ENCODE measurements around the gene HAPLN1. TPM values are rescaled to one million over a fixed set of nuclear protein-coding genes. Genes with fewer than 3 reads are reported as not detected.

Gene HAPLN1
- total RNA-seq, 4 donors from 2014 or later = 0.12 to 0.38 (median 0.18) TPM; not detected in 1

GRCh38 chr5:83654427-83654994 lies 66.1 kb downstream of the HAPLN1 start:
- TF ChIP-seq POLR2A (IDR thresholded peaks at IDR 0.05) = no peak
- TF ChIP-seq CTCF (IDR thresholded peaks at IDR 0.05) = no peak
- H3K27ac ChIP-seq = no peak overlapping the region
- no peak for DNase-seq
- no peaks in the 10 kb centered on the region for H3K9me3 ChIP-seq
- H3K36me3 ChIP-seq = no peaks in the 10 kb centered on the region
- H3K27me3 ChIP-seq = no peaks in the 10 kb centered on the region
- no peaks in the 10 kb centered on the region for H3K4me1 ChIP-seq
- intact Hi-C loops (cut with DNase I) = no loop called here
- 72 to 76% methylated on average over 1 of the region's 1 CpG for WGBS, 2 donors
- no peak overlapping the region for H3K4me3 ChIP-seq

GRCh38 chr5:83653669-83654068 lies 67.0 kb downstream of the HAPLN1 start:
- H3K9me3 ChIP-seq = no peaks in the 10 kb centered on the region
- no peaks in the 10 kb centered on the region for H3K4me1 ChIP-seq
- TF ChIP-seq CTCF (IDR thresholded peaks at IDR 0.05) = no peak
- no peak for TF ChIP-seq POLR2A (IDR thresholded peaks at IDR 0.05)
- no peaks in the 10 kb centered on the region for H3K27me3 ChIP-seq
- DNase-seq = no peak
- intact Hi-C loops (cut with DNase I) = no loop called here
- no peak overlapping the region for H3K4me3 ChIP-seq
- H3K27ac ChIP-seq = no peak overlapping the region
- H3K36me3 ChIP-seq = no peaks in the 10 kb centered on the region
- 36 to 58% methylated on average over 2 of the region's 2 CpGs for WGBS, 2 donors

GRCh38 chr5:83645936-83646335 lies 74.7 kb downstream of the HAPLN1 start:
- Histone ChIP-seq H3K27ac (no peak overlapping the region), H3K4me1 (no peaks in the 10 kb centered on the region), H3K4me3 (no peak overlapping the region), H3K9me3 (no peaks in the 10 kb centered on the region), H3K27me3 (no peaks in the 10 kb centered on the region), H3K36me3 (no peaks in the 10 kb centered on the region)
- TF ChIP-seq CTCF (IDR thresholded peaks at IDR 0.05) = no peak
- no peak for TF ChIP-seq POLR2A (IDR thresholded peaks at IDR 0.05)
- WGBS, 2 donors = 16 to 33% methylated on average over 1 of the region's 1 CpG
- no peak for DNase-seq
- intact Hi-C loops (cut with DNase I) = no loop called here

GRCh38 chr5:83644301-83644700 lies 76.4 kb downstream of the HAPLN1 start:
- intact Hi-C loops (cut with DNase I) = no loop called here
- no peak overlapping the region for H3K27ac ChIP-seq
- H3K4me3 ChIP-seq = no peak overlapping the region
- H3K9me3 ChIP-seq = no peaks in the 10 kb centered on the region
- H3K36me3 ChIP-seq = no peaks in the 10 kb centered on the region
- H3K4me1 ChIP-seq = no peaks in the 10 kb centered on the region
- TF ChIP-seq POLR2A (IDR thresholded peaks at IDR 0.05) (no peak), CTCF (IDR thresholded peaks at IDR 0.05) (no peak)
- no peak for DNase-seq
- WGBS, 2 donors = 85 to 88% methylated on average over 10 to 14 of the region's 14 CpGs
- H3K27me3 ChIP-seq = no peaks in the 10 kb centered on the region

GRCh38 chr5:83641946-83642345 lies 78.7 kb downstream of the HAPLN1 start:
- TF ChIP-seq POLR2A (IDR thresholded peaks at IDR 0.05) (no peak), CTCF (IDR thresholded peaks at IDR 0.05) (no peak)
- WGBS, 2 donors = 60 to 76% methylated on average over 3 of the region's 3 CpGs
- H3K4me1 ChIP-seq = no peaks in the 10 kb centered on the region
- H3K9me3 ChIP-seq = no peaks in the 10 kb centered on the region
- no peak overlapping the region for H3K27ac ChIP-seq
- H3K36me3 ChIP-seq = no peaks in the 10 kb centered on the region
- H3K27me3 ChIP-seq = no peaks in the 10 kb centered on the region
- intact Hi-C loops (cut with DNase I) = no loop called here
- no peak overlapping the region for H3K4me3 ChIP-seq
- no peak for DNase-seq
